Activated T-helper 1 cell treated with Interleukin-2 at 50 U/mL for 16 hours (primary cell): Measurements from ENCODE around the gene PTPN13.
"Not testable (repeated sequence)": the region's sequence is repeated elsewhere in the genome, so short reads cannot be mapped to it uniquely, and the experiment has no call there.

Experiments used
- DNase-seq: peaks from one replicate; pipeline ENCODE4 v3.0.0-alpha.2; 2020; ENCODE audit warnings: low read depth

Gene PTPN13

DNA sequence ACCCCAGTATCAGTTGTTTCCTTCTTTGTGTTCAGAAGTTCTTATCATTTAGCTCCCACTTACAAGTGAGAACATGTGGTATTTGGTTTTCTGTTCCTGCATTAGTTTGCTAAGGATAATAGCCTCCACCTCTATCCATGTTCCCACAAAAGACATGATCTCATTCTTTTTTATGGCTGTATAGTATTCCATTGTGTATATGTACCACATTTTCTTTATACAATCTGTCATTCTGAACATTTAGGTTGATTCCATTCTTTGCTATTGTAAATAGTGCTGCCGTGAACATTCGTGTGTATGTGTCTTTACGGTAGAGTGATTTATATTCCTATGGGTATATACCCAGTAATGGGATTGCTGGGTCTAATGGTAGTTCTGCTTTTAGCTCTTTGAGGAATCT, 125.0 kb downstream of the PTPN13 start:
- DNase-seq = not testable (repeated sequence)

DNA sequence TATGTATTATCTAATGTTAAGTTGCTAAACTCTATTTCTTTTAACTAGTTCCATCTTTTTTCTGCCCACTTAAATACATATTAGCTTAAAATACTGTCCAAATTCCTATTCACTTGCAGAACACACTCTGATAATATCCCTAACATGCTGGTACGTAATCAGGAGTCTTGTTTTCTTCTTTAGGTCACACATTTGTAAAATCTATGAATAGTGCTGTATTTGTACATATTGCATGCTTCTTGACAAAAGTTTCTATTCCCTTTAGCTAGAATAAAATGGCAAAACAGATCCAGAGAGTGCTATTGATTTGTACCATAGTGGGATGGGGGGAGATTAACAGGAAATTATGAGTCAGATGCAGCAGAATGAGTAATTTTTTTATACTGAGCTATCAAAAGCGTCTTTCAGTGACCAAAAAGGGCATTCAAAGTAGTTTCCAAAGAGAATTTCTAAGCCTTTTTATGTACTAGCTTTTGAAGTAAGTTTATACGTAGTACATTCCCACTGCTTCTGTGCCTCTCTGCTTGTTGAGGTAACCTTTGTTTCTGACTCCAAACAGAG, 126.5 kb downstream of the PTPN13 start:
- no peak for DNase-seq

DNA sequence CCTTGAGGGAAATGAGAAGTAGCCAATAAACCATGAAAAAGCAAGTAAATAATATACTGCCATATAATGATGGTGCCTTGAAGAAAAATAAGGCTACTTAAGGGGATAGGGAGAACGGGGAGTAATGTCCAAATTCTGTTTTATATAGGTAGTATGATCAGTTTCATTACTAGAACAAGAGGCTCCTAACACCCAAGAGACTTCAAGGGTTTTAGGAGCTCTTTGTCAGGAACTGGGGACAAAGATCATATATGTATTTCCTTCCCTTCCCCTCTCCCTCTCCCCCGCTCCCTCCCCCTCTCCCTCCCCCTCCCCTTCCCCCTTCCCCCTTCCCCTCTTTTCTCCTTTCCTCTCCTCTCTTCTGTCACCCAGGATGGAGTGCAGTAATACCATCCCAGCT, 127.3 kb downstream of the PTPN13 start:
- DNase-seq = no peak

DNA sequence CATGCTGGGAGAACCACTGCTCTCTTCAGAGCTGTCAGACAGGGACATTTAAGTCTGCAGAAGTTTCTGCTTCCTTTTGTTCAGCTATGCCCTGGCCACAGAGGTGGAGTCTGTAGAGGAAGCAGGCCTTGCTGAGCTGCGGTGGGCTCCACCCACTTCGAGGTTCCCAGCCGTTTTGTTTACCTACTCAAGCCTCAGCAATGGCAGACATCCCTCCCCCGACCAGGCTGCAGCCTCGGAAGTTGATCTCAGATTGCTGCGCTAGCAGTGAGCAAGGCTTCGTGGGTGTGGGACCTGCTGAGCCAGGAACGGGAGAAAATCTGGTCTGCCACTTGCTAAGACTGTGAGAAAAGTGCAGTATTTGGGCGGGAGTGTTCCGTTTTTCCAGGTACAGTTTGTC, 136.2 kb downstream of the PTPN13 start:
- no peak for DNase-seq

DNA sequence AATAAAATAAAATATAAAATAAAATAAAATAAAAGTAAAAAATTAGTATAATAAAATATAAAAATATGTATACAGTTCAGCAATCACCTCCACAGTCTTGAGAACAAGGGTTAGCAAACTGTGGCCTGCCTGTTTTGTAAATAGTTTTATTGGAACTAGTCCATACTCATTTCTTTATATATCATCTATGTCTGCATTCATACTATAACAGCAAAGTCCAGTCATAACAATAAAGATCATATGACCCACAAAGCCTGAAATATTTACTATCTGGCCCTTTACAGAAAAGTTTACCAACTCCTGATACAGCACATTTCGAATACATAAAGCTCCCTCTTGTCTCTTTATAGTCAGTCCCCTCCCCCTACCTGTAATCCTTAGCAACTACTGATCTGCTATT, 143.1 kb downstream of the PTPN13 start:
- no peak for DNase-seq

DNA sequence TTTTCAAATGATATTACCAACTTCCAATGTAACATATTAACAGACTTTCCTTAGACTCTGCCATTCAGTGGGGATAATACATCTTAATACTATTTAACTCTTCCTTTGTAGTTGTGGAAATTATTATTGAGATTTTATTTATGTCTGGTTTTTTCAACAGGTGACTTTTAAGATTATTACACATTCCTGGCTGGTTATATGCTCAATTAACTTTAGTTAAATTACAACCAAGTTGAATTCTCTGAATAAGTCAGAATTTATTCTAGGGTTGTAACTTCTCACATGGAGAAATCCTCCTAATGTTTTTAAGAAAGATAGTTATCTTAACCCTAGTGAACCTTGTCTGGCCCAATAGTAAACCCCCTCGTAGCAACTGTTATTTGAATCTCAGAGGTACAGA, 147.7 kb downstream of the PTPN13 start:
- no peak for DNase-seq

DNA sequence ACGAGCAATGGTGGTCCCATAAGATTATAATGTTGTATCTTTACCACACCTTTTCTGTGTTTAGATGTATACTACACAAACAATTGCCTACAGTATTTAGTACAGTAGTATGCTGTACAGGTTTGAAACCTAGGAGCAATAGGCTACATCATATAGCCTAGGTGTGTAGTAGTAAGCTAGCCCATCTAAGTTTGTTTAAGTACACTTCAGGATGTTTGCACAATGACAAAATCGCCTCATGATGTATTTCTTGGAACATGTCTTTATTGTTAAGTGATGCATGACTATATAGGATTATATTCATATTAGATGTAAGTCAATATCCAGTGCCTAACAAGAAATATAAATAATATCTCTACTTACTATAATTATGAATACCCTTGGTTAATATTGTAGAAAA, 150.5 kb downstream of the PTPN13 start:
- no peak for DNase-seq

DNA sequence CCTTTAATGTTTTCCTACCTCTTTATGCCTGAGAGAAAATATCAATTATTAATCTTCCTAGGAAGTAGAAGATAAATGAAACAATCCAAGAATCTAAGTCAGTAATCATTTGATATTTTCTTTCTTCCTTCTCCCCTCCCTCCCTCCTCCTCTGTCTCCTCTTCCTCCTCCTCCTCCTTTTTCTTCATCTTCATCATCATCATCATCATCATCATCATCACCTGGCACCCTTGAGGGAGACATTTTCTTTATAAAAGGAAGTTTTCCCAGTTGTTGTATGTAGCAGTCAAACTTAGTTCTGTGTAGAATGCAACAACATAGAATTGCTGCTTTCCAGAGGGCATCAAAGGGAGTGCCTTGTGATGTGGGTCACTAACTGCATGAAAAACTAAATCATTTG, 155.0 kb downstream of the PTPN13 start:
- no peak for DNase-seq

DNA sequence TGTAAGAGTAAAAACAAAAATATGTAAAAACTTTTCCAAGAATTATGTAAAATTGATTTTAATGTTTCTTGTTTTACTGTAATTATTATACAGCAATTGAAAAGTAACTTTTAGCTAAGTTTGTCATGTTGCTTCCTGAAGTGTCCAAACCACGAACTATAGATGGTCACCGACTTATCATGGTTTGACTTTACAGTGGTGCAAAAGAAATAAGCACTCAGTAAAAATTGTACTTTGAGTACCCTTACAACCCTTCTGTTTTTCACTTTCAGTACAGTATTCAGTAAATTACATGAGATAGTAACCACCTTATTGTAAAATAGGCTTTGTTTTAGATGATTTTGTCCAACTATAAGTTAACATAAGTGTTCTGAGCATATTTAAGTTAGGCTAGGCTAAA, 161.3 kb downstream of the PTPN13 start:
- no peak for DNase-seq

DNA sequence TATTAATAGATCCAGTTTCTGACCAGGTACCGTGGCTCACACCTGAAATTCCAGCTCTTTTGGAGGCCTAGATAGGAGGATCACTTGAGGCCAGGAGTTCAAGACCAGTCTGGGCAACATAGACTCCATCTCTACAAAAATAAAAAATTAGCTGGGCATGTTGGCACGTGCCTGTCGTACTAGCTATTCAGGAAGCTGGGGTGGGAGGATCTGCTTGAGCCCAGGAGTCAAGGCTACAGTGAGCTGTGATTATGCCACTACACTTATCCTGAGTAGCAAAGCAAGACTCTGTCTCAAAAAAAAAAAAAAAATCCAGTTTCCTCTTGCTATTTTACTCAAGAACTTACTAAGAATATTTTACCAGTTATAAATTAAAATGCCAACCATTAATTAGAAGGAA, 163.4 kb downstream of the PTPN13 start:
- DNase-seq = no peak

DNA sequence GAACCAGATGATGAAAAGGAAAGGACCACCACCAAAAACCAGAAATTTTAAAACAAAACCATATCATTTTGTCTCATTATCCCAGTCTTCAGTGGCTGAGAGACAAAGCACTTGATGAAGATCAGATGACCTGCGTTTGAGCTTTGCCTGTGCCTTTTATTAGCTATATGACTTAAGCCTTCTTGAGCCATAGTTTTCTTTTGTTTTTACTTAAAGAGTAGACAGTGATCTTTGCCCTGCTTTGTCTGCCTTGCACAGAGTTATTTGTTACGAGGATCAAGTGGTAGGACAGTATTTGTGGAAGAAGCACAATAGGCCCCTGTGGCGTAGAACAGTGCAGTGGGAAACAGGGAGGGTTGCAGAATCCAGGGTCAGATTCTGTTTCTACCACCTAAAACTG, 165.2 kb downstream of the PTPN13 start:
- DNase-seq = no peak

DNA sequence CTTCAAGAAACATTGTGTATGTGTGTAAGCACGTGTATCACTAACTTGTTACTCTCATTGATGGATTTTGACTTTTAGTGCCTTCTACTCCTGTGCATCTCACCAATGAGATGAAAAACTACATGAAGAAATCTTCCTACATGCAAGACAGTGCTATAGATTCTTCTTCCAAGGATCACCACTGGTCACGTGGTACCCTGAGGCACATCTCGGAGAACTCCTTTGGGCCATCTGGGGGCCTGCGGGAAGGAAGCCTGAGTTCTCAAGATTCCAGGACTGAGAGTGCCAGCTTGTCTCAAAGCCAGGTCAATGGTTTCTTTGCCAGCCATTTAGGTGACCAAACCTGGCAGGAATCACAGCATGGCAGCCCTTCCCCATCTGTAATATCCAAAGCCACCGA, 168.5 kb downstream of the PTPN13 start:
- no peak for DNase-seq

DNA sequence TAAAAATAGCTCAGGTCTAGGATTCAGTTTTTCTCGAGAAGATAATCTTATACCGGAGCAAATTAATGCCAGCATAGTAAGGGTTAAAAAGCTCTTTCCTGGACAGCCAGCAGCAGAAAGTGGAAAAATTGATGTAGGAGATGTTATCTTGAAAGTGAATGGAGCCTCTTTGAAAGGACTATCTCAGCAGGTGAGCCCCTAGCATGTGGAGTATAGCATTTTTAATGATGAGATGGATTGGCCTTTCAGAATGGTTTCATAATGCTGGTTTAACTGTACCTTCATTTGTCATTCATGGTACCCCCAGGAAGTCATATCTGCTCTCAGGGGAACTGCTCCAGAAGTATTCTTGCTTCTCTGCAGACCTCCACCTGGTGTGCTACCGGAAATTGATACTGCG, 175.7 kb downstream of the PTPN13 start:
- no peak for DNase-seq

DNA sequence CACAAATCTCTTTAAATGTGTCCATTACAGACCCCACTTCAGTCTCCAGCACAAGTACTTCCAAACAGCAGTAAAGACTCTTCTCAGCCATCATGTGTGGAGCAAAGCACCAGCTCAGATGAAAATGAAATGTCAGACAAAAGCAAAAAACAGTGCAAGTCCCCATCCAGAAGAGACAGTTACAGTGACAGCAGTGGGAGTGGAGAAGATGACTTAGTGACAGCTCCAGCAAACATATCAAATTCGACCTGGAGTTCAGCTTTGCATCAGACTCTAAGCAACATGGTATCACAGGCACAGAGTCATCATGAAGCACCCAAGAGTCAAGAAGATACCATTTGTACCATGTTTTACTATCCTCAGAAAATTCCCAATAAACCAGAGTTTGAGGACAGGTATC, 177.0 kb downstream of the PTPN13 start:
- no peak for DNase-seq

DNA sequence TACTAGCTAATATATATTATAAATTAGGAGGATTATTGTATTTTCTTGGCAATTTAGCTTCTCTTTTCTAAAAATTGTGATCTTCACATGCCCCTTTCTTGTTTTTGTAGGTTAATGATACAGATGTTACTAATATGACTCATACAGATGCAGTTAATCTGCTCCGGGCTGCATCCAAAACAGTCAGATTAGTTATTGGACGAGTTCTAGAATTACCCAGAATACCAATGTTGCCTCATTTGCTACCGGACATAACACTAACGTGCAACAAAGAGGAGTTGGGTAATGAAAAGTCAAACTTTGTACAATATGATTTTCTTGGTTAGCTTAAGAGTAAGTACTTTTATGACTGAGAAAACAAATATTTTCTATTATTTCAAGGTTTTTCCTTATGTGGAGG, 180.9 kb downstream of the PTPN13 start:
- DNase-seq = no peak

DNA sequence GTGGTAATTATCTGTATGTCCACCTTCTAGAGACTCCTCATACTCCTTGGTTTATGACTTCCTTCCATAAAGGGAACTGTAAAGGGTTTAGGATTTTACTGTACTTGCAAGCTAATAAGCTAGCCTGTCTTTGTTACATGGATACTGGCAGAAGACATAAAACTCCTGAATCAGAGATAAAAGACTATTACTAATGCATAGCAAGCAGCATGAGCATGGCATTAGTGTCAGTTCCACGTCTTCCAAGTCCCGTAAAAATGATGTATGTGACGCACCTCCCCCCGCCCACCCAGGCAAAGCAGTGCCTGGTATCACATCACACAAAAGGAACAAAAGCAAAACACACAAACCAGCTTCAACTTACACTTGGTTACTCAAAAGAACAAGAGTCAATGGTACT, 184.1 kb downstream of the PTPN13 start:
- no peak for DNase-seq

DNA sequence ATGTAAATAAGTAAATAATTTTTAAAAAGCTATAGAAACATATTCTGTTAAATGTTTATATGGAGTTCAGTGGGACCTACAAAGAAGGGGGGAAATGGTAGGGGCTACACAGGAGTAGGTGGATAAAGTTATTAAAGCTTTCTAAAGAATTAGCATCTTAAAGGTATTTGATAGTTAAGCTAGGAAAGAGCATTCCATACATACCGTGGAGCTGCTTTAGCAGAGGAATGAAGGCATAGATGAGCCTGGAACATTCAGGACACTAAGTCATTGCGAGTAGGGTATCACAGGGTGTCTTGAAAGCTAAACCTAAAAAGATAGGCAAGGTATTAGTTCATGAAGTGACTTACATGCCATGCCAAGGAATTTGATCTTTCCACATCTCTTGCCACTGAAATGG, 194.7 kb downstream of the PTPN13 start:
- DNase-seq = no peak

DNA sequence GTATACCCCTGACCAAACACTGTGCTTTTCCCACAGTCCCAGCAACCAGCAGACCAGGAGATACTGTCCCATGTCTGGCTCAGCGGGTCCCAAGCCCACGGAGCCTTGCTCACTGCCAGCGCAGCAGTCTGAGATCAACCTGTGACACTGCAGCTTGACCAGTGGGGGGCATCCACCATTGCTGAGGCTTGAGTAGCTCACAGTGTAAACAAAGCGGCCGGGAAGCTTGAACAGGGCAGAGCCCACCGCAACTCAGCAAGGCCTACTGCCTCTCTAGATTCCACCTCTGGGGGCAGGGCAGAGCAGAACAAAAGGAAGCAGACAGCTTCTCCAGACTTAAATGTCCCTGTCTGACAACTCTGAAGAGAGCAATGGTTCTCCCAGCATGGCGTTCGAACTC, 197.0 kb downstream of the PTPN13 start:
- no peak for DNase-seq

DNA sequence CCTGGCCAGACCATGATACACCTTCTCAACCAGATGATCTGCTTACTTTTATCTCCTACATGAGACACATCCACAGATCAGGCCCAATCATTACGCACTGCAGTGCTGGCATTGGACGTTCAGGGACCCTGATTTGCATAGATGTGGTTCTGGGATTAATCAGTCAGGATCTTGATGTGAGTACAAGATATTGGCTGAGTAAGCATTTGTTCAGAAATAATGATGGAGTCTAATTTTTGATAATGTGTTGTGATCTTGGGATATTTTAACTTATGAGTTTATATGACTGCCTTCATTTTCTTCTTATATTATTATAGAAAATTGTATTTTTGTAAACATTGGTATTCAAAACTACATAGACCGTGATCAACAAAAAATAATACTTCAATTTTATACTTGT, 215.7 kb downstream of the PTPN13 start:
- DNase-seq = no peak

DNA sequence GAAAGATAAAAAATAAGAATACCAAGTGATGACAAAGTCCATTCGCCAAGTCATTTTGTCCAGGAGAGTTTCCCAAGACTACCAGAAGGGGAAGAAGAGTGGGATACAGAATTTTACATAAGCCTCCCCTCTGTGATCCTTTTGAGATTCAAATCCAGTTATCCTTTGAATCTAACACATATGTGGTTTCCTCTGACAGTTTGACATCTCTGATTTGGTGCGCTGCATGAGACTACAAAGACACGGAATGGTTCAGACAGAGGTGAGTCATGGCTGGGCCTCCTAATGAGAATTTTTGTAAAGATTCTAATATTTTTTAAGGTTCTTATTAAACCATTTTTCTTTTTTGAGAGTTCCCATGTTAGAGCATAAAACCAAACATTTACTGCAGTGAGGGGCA, 216.7 kb downstream of the PTPN13 start:
- no peak for DNase-seq

DNA sequence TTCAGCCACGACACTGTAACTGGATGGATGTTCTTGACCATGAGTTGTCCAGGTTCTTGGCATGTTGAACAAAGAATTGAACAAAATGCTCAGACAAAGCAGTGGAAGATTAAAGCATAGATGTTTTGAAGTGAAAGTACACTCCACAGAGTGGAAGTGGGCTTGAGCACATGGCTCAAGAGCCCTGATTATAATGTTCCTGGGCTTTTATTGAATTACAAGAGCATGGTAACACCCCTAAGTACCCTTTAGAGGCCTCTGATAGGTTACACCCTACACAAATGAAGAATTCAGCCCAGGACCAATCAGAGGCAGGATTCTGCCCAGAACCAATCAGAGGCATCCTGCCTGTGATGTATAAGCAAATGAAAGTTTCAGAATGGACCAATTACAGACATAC, 221.5 kb downstream of the PTPN13 start:
- no peak for DNase-seq

DNA sequence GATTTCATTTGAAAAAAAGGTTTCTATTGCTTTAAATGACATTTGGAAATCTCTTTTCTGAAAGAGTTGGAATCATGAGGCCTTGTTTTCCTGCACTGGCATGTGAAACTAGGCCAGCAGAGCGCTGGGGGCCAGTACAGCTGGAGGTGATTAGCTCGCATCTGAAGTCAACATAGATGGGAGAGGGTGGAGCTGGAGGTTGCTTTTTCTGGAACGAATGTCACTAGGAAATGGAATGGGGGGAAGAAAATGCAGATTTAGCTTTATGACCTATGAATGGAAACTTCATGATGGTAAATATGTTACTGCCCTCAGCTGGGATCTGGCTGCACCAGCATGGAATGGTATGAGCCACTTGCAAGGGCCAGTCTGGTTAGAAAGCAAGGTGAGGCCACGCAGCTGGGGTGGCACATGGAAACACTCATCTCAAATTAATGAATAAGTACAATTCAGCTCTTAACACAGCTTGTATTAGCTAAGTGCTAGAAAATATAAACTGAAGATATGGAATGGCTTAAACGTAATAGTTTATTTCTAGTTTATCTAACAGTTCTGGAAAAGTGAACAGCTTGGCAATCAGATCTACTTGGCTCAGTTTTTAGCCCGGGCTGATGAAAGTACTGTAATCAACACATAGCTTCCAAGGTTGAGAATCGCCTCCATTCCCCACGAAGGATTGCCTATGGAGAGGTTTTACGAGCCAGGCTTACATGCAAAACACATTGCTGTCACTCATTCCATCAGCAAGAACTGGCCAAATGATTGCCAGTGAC, 222.6 kb downstream of the PTPN13 start:
- DNase-seq = no peak

DNA sequence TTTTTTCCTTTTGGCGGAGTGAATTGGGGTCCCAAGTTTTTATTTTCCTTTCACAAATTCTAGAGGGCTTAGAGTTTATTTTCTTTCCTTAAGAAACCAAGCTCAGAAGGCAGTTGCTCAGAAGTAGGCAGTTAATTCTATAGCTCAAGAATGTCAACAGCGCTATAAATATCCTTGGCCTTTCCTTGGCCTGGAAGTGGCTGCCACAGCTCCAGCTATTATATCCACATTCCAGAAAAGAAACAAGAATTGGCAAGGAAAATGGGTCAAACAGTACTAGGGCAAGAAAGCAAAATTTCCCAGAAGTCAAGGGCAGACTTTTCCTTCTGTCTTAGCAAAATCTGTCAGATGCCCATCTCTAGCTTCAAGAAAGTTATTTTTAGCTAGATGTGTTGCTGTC, 224.1 kb downstream of the PTPN13 start:
- DNase-seq = no peak

DNA sequence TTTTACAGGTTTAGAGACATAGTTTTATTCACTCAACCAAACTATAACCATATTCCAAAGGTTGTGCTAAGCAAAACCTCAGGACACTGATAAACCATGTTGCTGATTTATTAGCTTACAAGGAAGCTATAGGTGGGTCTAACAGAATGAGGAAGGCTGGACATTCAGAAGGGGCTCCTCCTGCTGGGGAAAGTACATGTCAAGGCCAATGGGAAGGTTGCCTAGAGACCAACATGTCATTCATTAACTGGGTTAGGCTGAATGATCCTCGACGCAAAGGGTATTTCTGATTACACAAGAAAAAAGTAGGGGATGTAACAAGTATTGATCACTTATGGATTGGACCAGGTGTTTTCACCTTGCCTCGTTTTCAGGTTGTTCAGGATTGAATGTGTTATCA, 224.7 kb downstream of the PTPN13 start:
- DNase-seq = no peak
